ENCODE results near the gene AMOT.

DNA sequence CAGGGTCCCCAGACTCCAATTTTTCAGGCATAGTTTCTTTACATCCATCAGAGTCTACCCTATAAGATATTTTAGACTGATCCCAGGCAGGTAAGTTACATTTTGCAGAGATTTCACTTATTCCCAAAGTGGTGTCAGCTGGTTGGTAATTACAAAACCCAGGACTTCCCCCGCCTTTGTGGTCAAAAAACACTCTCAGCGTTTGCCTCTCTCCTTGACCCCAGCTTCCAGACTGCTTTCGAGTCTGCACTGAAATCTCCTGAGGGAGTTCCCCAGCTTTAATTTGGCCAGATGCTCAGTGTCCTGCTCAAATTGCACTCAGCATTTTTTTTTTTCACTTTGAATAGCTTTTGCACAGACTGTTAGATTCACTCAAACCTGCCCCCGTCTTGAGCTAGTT is 11.2 kb upstream of the AMOT start:
- TF ChIP-seq, protein P1, sequence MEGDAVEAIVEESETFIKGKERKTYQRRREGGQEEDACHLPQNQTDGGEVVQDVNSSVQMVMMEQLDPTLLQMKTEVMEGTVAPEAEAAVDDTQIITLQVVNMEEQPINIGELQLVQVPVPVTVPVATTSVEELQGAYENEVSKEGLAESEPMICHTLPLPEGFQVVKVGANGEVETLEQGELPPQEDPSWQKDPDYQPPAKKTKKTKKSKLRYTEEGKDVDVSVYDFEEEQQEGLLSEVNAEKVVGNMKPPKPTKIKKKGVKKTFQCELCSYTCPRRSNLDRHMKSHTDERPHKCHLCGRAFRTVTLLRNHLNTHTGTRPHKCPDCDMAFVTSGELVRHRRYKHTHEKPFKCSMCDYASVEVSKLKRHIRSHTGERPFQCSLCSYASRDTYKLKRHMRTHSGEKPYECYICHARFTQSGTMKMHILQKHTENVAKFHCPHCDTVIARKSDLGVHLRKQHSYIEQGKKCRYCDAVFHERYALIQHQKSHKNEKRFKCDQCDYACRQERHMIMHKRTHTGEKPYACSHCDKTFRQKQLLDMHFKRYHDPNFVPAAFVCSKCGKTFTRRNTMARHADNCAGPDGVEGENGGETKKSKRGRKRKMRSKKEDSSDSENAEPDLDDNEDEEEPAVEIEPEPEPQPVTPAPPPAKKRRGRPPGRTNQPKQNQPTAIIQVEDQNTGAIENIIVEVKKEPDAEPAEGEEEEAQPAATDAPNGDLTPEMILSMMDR (conservative IDR thresholded peaks at IDR 0.05; ENCODE audit: low read length) = no peak
- no peak for TF ChIP-seq EZH2phosphoT487 (IDR thresholded peaks at IDR 0.05; ENCODE audit: borderline replicate concordance, low read depth, low read length)

Data from OCI-LY7 (cell line).